GM18861 (cell line): ENCODE data around the gene GARRE1.
"Not testable (repeated sequence)": the region's sequence is repeated elsewhere in the genome, so short reads cannot be mapped to it uniquely, and the experiment has no call there.

ENCODE experiments used
- ATAC-seq: cut with Tn5 transposase; IDR thresholded peaks from one replicate; pipeline ENCODE4 v1.9.1; 2021; ENCODE audit not compliant: unreplicated experiment

Gene GARRE1

GRCh38 chr19:34232566-34233481 is 21.5 kb upstream of the GARRE1 start:
- peak; percentile 61 for ATAC-seq

- ATAC-seq: no peak
These were observed 18.9 kb upstream of the GARRE1 start for GRCh38 chr19:34235425-34235940.

GRCh38 chr19:34236035-34236987 is 18.0 kb upstream of the GARRE1 start:
- no peak for ATAC-seq

DNA sequence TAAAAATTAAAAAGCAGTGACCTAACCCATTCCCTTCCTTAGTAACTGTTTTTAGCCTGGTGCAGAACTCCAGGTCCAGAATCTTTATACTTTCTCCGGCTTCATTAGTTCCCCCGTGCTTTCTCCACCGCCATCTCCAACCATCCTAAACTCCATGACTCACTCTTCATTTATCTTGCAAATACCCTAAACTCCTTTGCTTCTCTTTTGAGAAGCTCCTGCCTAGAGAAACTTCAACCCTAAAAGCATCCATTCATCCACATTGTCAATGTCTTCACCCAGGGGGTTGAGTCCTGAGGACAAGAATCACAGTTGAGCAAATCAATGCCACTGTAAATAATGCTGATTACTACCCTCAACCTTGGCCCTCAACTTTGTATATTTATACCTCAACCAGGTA is 17.1 kb upstream of the GARRE1 start:
- ATAC-seq: no peak

GRCh38 chr19:34237939-34238338 is 16.4 kb upstream of the GARRE1 start:
- no peak for ATAC-seq

- ATAC-seq: no peak
These were observed 12.6 kb upstream of the GARRE1 start for GRCh38 chr19:34241513-34242337.

GRCh38 chr19:34243138-34243875 is 11.0 kb upstream of the GARRE1 start:
- ATAC-seq: not testable (repeated sequence)

- ATAC-seq: no peak
These were observed 10.3 kb upstream of the GARRE1 start for GRCh38 chr19:34243876-34244578.

DNA sequence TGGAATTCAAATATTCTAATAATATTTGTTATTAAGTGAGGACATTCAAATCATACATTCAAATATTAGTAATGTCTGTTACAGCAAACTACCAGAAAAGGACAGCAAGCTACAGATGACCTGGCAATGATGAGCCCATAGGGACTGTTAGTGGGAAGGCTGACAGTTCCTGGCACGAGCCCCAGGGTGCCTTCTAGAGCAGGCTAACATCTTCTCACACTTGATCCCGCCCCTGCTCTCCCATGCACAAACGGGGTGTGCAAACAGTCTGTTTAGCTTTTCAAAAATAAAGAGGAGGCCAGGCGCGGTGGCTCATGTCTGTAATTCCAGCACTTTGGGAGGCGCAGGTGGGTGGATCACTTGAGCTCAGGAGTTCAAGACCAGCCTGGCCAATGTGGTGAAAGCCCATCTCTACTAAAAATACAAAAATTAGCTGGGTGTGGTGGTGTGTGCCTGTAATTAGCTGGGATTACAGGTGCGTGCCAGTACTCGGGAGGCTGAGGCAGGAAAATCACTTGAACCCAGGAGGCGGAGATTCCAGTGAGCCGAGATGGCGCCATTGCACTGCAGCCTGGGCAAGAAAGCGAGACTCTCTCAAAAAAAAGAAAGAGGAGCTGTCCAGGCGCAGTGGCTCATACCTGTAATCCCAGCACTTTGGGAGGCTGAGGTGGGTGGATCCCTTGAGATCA is 9.6 kb upstream of the GARRE1 start:
- no peak for ATAC-seq

GRCh38 chr19:34246340-34246739 is 8.0 kb upstream of the GARRE1 start:
- no peak for ATAC-seq

GRCh38 chr19:34248941-34249340 is 5.4 kb upstream of the GARRE1 start:
- ATAC-seq: no peak

DNA sequence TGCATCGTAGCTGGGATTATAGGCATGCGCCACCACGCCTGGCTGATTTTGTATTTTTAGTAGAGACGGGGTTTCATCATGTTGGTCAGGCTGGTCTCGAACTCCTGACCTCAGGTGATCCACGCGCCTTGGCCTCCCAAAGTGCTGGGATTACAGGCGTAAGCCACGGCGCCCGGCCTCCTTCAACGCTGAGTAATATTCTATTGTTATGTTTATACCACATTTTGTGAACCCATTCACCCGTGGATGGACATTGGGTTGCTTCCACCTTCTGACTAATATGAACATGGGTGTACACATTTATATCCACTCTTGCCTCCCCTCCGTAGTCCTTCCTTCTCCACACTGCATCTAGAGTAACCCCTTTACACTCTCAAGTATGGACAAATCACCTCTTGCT is 1.2 kb upstream of the GARRE1 start:
- not testable (repeated sequence) for ATAC-seq

DNA sequence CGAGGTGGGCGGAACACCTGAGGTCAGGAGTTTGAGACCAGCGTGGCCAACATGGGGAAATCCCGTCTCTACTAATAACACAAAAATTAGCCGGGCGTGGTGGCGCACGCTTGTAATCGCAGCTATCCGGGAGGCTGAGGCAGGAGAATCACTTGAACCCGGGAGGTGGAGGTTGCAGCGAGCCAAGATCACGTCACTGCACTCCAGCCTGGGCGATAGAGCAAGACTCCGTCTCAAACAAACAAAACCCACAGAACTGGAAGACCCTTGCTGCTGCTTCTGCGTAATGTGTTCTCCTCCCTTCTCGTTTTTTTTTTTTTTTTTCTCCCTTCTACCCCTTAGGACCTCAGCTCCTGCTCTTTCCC is 691 bp upstream of the GARRE1 start:
- not testable (repeated sequence) for ATAC-seq

DNA sequence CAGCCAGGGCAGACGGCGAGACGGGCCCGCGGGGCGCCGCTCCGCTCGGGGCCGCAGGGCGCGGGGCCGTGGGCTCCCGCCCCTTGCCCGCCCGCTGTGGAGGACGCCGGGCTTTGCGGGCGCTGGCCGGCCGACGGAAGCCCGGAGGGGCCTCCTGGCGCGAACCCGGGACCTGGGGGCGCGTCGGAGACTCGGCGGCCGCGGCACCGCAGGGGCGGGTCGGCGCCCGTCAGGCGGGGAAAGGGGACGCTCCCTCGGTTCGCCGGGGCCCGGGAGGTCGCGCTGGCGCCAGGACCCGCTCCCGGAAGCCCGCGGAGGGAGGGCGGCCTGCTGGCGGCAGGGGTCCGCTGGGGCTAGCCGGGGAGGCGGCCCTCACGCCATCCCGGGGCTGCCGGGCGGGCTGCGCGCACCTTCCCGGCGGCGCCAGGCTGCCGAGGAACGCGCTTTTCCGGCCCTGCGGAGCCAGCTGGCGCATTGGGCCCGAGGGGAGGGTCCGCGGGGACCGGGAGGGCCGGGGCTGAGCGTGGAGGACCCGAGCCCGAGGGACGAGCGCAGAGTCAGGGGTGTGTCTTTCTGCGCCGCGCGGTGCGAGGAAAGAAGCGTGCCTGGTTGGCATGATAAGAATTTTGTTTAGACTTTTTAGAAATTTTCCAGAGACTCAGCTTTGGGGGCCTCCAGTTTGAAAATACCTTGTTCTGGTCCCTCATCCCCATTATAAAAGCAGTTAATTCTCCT is 511 bp downstream of the GARRE1 start:
- ATAC-seq: peak; percentile 32

- no peak for ATAC-seq
These were observed 1.2 kb downstream of the GARRE1 start for GRCh38 chr19:34255546-34255945.

DNA sequence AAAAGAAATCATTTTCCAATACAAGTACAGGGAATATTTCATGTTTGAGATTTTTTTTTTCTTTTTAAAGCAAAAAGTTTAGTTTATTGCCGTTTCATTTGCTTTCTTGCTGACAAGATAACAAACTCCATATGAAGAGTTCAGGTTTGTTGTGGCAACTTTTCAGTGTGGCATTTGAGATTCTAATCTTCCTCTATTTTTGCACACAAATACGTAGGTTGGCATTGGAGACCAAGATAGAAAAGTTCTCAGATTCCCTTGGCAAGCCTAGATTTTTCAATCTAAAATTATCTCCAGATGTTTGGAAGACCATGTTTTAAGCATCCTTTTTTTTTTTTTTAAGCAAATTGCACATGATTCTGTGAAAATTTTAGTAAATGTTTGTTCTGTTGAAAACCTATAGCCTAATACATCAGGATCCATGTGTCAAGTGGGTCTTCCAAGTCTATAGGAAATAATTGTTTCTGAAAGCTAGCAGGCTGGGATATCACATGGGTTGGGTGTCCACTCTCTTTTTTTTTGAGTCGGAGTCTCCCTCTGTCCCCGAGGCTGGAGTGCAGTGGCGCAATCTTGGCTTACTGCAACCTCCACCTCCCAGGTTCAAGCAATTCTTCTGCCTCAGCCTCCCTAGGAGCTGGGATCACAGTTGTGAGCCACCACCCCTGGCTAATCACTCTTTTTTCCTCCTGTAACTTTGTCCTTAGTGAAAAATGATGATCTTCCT is 2.6 kb downstream of the GARRE1 start:
- no peak for ATAC-seq

DNA sequence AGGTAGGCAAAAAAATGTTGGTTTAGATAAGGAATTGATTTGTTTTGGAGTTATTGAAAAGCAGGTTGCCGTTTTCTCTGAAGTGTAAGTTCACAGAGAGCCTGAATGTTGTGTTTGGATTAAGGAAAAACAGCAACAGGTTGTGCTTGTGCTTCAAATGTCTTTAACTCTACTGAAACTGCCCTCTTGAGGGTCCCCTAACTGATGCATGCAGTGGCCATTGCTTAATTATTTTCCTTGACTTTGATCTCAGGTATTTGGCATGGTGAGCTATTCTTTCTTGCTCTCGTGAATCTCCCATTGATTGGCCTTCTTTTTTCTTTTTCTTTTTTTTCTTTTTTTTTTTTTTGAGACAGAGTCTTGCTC is 3.2 kb downstream of the GARRE1 start:
- ATAC-seq: no peak
